SJCRH30 (cell line): Measurements from ENCODE around the gene CD274. TPM values are rescaled to one million over a fixed set of nuclear protein-coding genes. Genes with fewer than 3 reads are reported as not detected.
"Not testable (repeated sequence)": the region's sequence is repeated elsewhere in the genome, so short reads cannot be mapped to it uniquely, and the experiment has no call there.

Experiments
- DNase-seq, 2 experiments: peaks; one replicate each; pipeline ENCODE4 v3.0.0-alpha.2; 2015 to 2020
- H3K27ac ChIP-seq: fragments of 250-450 bp; sonication (Bioruptor Pico); 2 replicates; pipeline ENCODE4 v1.5.1; 2020; ENCODE audit warnings: mild to moderate bottlenecking, moderate library complexity
- H3K27me3 ChIP-seq: fragments of 250-450 bp; sonication (Bioruptor Pico); 2 replicates; pipeline ENCODE4 v1.5.1; 2020; ENCODE audit warnings: mild to moderate bottlenecking, moderate library complexity
- H3K36me3 ChIP-seq: fragments of 250-450 bp; sonication (Bioruptor Pico); 2 replicates; pipeline ENCODE4 v1.5.1; 2020; ENCODE audit warnings: mild to moderate bottlenecking, moderate library complexity
- H3K4me1 ChIP-seq: fragments of 250-450 bp; sonication (Bioruptor Pico); 2 replicates; pipeline ENCODE4 v1.5.1; 2020; ENCODE audit warnings: mild to moderate bottlenecking, moderate library complexity
- H3K4me3 ChIP-seq: fragments of 250-450 bp; sonication (Bioruptor Pico); 2 replicates; pipeline ENCODE4 v1.5.1; 2020; ENCODE audit warnings: mild to moderate bottlenecking, moderate library complexity
- H3K9me3 ChIP-seq: fragments of 250-450 bp; sonication (Bioruptor Pico); replicated peaks from 2 replicates; pipeline ENCODE4 v1.5.1; 2020; ENCODE audit warnings: mild to moderate bottlenecking, moderate library complexity
- total RNA-seq: library from RNA; depleted of rRNA; stranded (reverse); fragments of >200 nt; shearing (Covaris generic); gene quantifications from 2 replicates; pipeline ENCODE4 v1.2.3, GENCODE V29; 2014

The CD274 gene
- total RNA-seq, 1 experiment from 2014 or later, result 0.49 TPM

DNA sequence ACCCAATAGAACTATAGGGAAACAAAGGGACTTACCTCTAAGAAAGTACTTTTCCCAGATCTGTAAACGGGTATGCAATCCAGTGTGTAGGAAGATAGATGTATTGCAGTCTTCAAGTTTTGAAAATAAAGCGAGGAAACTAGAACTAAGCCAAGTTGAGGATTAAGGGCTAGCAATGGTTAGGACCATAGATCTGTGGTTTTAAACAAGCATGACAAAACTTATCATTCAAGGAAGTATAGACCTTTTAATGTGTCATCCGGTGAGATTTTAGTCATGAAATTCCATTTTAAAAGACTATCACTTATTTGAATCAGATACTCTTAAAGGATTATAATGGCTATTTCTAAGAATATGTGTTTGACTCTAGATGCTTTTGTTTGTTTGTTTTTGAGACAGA is 20.5 kb downstream of the CD274 start:
- Histone ChIP-seq H3K27ac (no peak overlapping the region), H3K4me1 (peaks cover 6% of the 10 kb centered on the region; the same call in 1 of the 2 replicates), H3K36me3 (no peaks in the 10 kb centered on the region)

DNA sequence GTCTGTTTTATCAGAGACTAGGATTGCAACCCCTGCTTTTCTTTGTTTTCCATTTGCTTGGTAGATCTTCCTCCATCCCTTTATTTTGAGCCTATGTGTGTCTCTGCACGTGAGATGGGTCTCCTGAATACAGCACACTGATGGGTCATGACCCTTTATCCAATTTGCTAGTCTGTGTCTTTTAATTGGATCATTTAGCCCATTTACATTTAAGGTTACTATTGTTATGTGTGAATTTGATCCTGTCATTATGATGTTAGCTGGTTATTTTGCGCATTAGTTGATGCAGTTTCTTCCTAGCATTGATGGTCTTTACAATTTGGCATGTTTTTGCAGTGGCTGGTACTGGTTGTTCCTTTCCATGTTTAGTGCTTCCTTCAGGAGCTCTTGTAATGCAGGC is 25.3 kb downstream of the CD274 start:
- H3K27ac ChIP-seq, H3K4me1 ChIP-seq, H3K4me3 ChIP-seq, DNase-seq, H3K9me3 ChIP-seq, H3K36me3 ChIP-seq, H3K27me3 ChIP-seq: not testable (repeated sequence)

More for the DNA sequence above, 20.5 kb downstream of the CD274 start:
- Histone ChIP-seq H3K4me3 (no peak overlapping the region), H3K9me3 (peaks cover 2% of the 10 kb centered on the region; the same call in 1 of the 2 replicates), H3K27me3 (no peaks in the 10 kb centered on the region)
- DNase-seq, result no peak

DNA sequence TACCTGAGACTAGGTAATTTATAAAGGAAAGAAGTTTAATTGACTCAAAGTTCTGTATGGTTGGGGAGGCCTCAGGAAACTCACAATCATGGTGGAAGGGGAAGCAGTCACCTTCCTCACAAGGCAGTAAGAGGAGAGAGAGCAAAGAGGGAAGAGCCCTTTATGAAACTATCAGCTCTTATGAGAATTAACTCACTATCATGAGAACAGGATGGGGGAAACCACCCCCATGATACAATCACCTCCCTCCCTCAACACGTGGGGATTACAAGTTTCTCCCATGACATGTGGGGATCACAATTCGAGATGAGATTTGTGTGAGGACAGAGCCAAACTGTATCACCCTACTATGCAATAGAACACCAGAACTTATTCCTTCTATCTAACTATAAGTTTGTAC is 27.9 kb downstream of the CD274 start:
- no peak for DNase-seq
- Histone ChIP-seq H3K4me3 (no peak overlapping the region), H3K27me3 (no peaks in the 10 kb centered on the region), H3K36me3 (no peaks in the 10 kb centered on the region), H3K9me3 (peaks cover 2% of the 10 kb centered on the region; the same call in 1 of the 2 replicates), H3K4me1 (no peaks in the 10 kb centered on the region), H3K27ac (no peak overlapping the region)

DNA sequence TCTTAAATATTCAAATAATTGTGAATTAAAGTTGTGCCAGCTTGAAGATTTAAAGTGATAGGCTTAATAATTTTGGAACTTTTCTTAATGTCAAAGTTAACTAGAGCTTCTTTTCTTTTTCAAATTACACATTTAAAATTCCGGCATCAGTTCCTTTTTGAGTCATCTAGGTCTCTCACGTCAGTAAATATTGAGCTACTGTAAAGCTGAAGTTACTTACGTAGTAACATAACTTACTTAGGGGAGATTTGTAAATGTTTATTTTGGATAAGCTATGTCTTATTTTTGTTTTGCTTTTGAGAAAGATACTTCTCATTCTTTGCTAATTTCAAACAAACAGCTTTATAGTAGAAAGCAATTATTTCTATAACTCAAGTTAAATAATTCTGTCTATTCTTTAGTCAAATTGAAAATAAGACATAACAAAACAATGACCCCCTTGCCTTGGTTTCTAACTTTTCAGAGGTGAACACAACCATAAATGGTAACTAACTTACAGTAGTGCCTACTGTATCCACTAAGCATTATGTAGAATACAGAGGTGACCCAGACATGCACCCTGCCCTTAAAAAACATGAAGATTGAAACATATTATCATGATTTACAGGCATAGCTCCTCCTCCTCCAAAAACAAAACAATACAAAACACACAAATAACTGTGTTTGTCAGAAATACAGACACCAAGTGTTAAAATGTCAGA is 29.8 kb downstream of the CD274 start:
- Histone ChIP-seq H3K4me3 (no peak overlapping the region), H3K4me1 (no peaks in the 10 kb centered on the region), H3K9me3 (peaks cover 2% of the 10 kb centered on the region; the same call in 1 of the 2 replicates), H3K27ac (no peak overlapping the region), H3K27me3 (no peaks in the 10 kb centered on the region), H3K36me3 (no peaks in the 10 kb centered on the region)
- no peak for DNase-seq

- Histone ChIP-seq H3K4me1 (no peaks in the 10 kb centered on the region), H3K27ac (no peak overlapping the region), H3K4me3 (no peak overlapping the region), H3K27me3 (no peaks in the 10 kb centered on the region), H3K9me3 (no peaks in the 10 kb centered on the region), H3K36me3 (no peaks in the 10 kb centered on the region)
- no peak for DNase-seq
Observed at GRCh38 chr9:5480919-5481318, 30.6 kb downstream of the CD274 start.

DNA sequence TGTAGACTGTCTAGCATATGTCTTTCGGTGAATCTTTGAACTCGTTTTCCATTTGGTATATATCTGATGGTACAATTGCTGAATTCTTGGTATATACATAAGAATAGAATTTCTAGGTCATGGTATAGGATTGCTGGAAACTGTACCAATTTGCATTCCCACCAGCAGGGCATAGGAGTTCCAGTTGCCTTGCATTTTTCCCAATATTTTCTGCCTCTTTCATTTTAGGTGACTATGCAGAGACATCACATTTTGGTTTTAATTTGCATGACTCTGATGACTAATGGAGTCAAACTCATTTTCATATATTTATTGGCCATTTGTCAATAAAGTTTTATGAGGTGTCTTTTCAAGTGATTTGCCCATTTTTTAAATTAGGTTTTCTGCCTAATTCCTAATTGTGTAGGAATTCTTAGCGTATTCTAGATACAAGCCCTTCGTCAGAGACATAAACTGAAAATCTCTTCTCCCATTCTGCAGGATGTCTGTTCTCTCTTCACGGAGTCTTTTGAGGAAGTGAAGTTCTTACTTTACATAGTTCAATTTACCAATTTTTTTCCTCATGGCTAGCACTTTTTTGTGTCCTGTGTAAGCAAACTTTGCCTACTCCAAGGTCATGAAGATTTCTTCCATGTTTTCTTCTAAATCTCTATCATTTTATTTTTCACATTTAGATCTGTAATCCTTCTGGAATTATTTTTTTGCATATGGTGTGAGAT is 31.1 kb downstream of the CD274 start:
- no peak overlapping the region for H3K27ac ChIP-seq
- DNase-seq, result no peak
- no peak overlapping the region for H3K4me3 ChIP-seq
- H3K4me1 ChIP-seq, result no peaks in the 10 kb centered on the region
- H3K9me3 ChIP-seq, result no peaks in the 10 kb centered on the region
- H3K36me3 ChIP-seq, result no peaks in the 10 kb centered on the region
- no peaks in the 10 kb centered on the region for H3K27me3 ChIP-seq

DNA sequence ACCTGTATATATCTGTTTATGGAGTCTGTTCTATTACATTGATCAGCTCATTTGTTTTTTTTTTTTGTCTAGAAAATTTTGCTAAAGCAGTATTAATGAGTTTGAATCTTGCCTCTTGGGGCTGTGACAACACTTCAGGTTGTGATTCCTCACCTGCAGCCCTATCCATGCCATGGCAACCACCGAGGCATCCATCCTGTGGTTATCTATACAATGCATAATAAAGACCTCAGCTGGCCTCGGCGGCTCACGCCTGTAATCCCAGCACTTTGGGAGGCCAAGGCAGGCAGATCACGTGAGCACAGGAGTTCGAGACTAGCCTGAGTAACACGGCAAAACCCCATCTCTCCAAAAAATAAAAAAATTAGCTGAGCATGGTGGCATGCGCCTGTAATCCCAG is 31.9 kb downstream of the CD274 start:
- H3K4me1 ChIP-seq, result no peaks in the 10 kb centered on the region
- H3K36me3 ChIP-seq, result no peaks in the 10 kb centered on the region
- H3K27me3 ChIP-seq, result no peaks in the 10 kb centered on the region
- no peaks in the 10 kb centered on the region for H3K9me3 ChIP-seq
- no peak overlapping the region for H3K4me3 ChIP-seq
- no peak for DNase-seq
- no peak overlapping the region for H3K27ac ChIP-seq

DNA sequence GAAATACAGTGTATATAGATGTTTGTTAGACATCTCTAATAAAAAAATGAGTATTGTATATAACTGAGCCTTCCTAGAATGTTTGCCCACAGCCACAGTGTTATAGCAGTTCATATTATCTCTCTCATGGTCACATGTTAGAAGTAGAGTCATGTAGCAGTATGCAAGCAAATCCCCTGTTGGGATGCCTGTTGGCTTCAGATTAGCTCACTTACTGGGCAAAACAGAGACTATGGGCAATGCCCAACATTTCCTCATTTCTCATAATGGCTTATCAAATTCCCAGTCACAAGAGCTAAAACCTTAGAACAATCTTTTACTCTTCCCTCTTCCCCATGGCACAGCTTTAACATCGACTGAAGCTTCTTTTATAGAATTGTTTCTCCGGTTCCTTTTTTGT is 33.0 kb downstream of the CD274 start:
- H3K4me1 ChIP-seq, result no peaks in the 10 kb centered on the region
- no peak overlapping the region for H3K4me3 ChIP-seq
- H3K36me3 ChIP-seq, result no peaks in the 10 kb centered on the region
- no peaks in the 10 kb centered on the region for H3K9me3 ChIP-seq
- no peaks in the 10 kb centered on the region for H3K27me3 ChIP-seq
- H3K27ac ChIP-seq, result no peak overlapping the region
- no peak for DNase-seq

DNA sequence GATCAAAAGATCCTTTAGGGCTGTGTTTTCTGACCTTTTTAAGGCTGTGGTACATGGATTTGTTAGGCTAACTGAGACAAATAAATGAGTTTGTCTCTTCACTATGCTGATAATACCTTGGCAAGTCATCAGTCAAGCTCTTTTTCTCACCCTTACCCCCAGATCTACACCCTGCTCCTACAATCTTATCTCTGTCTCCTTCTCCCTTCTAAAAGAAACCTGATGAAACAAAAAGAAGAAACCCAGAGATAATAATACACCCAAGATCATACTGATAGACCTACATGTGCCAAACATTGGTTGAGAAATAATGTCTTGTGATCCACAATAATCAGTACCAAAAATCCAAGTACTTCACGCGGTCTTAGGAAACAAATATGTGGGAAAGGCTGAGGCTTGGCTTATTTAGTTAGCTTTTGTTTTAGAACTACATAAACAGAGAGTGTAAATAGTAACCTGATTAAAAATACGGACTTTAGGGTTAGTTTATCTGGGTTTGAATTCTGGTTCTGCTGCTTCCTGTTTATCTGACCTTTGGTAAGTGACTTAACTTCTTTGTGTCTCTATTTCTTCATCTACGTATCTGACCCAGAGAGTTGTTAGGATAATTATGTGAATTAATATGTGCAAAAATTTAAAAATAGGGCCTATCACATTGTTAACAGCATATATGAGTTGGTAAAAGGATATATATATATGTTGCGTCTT is 35.2 kb downstream of the CD274 start:
- Histone ChIP-seq H3K9me3 (no peaks in the 10 kb centered on the region), H3K4me1 (no peaks in the 10 kb centered on the region), H3K36me3 (no peaks in the 10 kb centered on the region), H3K4me3 (no peak overlapping the region), H3K27ac (no peak overlapping the region), H3K27me3 (no peaks in the 10 kb centered on the region)
- no peak for DNase-seq

DNA sequence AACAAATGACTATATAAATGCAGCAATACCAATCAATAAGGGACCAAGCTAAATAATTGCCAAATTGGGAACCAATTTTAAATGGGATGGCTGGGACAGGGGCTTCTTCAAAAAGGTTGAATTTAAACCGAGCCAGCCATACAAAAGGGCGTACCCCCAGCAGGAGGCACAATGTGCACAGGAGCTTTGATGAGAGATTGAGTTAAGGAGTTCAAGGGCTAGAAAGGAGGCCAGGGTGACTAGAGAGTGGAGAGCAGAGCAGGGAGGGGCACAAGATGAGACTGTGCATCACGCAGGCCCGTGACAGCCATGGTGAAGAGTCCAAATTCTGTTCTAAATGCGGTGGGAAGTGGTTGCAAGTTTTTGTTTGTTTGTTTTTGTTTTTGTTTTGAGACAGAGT is 36.6 kb downstream of the CD274 start:
- DNase-seq, result no peak
- Histone ChIP-seq H3K27ac (no peak overlapping the region), H3K4me3 (no peak overlapping the region), H3K36me3 (no peaks in the 10 kb centered on the region), H3K4me1 (no peaks in the 10 kb centered on the region), H3K9me3 (no peaks in the 10 kb centered on the region), H3K27me3 (no peaks in the 10 kb centered on the region)

GRCh38 chr9:5488221-5489008 is 38.1 kb downstream of the CD274 start:
- Histone ChIP-seq H3K36me3 (no peaks in the 10 kb centered on the region), H3K4me1 (no peaks in the 10 kb centered on the region), H3K9me3 (no peaks in the 10 kb centered on the region), H3K27me3 (no peaks in the 10 kb centered on the region), H3K27ac (no peak overlapping the region), H3K4me3 (no peak overlapping the region)
- DNase-seq, result no peak

- no peak for DNase-seq
- H3K9me3 ChIP-seq, result 0 out of 2 replicates have a peak, but pooled peaks cover under 1% of the 10 kb centered on the region
- no peaks in the 10 kb centered on the region for H3K4me1 ChIP-seq
- H3K4me3 ChIP-seq, result no peak overlapping the region
- no peaks in the 10 kb centered on the region for H3K36me3 ChIP-seq
- H3K27me3 ChIP-seq, result no peaks in the 10 kb centered on the region
- no peak overlapping the region for H3K27ac ChIP-seq
Observed at GRCh38 chr9:5489630-5490490, 39.5 kb downstream of the CD274 start.

GRCh38 chr9:5492965-5493678 is 42.8 kb downstream of the CD274 start:
- DNase-seq, result no peak
- Histone ChIP-seq H3K4me3 (no peak overlapping the region), H3K9me3 (peaks cover 3% of the 10 kb centered on the region; the same call in 1 of the 2 replicates), H3K27me3 (no peaks in the 10 kb centered on the region), H3K27ac (no peak overlapping the region), H3K4me1 (no peaks in the 10 kb centered on the region), H3K36me3 (no peaks in the 10 kb centered on the region)
